GM06990 (cell line): ENCODE results near the gene ZBTB45.
A peak's percentile ranks its signal among the peaks of the same experiment; 100 is the strongest.
"Not testable (repeated sequence)": the region's sequence is repeated elsewhere in the genome, so short reads cannot be mapped to it uniquely, and the experiment has no call there.

Source experiments
- DNase-seq: peaks from one replicate; pipeline ENCODE4 v3.0.0-alpha.2; 2011; ENCODE audit not compliant: insufficient read length; ENCODE audit errors: extremely low read depth
- H3K27me3 ChIP-seq: replicated peaks from 2 replicates; pipeline ENCODE4 v1.6.0; 2011; ENCODE audit warnings: low read length; ENCODE audit not compliant: control insufficient read depth, insufficient read depth
- H3K36me3 ChIP-seq: 2 replicates; pipeline ENCODE4 v1.5.1; 2011; ENCODE audit warnings: low read length; ENCODE audit not compliant: control insufficient read depth, insufficient read depth
- H3K4me3 ChIP-seq: replicated peaks from 2 replicates; pipeline ENCODE4 v1.5.1; 2011; ENCODE audit warnings: low read depth, mild to moderate bottlenecking, control low read depth, low read length
- TF ChIP-seq, protein P1 (sequence below): IDR thresholded peaks from 2 replicates; pipeline ENCODE4 v1.5.1; 2011; ENCODE audit warnings: low read length, control low read depth, mild to moderate bottlenecking, inconsistent platforms; ENCODE audit not compliant: insufficient read depth, poor library complexity, severe bottlenecking

Gene ZBTB45

DNA sequence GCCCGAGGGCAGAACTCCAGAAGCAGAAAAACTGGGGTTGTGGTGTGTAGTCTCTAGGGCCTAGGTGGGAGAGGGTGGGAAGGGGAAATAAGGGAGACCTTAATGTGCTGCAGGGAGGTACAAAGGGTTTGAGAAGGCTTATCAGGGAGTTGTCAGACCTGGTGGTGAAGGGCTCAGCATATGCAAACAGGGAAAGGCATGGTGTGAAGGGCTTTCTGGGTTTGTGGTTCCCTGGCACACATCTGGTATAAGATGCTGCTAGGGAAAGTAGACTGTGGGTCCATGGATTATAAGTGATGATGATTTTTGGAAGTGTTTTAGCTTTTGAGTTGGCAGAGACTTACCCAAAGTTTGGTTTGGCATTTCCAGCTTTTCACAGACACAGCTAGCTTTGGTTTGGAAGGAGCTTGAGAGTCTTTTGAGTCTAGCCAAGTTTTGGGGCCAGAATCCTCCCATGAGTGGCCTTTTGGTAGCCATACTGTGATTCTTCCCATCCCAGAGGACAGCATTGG lies 26.5 kb upstream of the ZBTB45 start:
- TF ChIP-seq, protein P1, sequence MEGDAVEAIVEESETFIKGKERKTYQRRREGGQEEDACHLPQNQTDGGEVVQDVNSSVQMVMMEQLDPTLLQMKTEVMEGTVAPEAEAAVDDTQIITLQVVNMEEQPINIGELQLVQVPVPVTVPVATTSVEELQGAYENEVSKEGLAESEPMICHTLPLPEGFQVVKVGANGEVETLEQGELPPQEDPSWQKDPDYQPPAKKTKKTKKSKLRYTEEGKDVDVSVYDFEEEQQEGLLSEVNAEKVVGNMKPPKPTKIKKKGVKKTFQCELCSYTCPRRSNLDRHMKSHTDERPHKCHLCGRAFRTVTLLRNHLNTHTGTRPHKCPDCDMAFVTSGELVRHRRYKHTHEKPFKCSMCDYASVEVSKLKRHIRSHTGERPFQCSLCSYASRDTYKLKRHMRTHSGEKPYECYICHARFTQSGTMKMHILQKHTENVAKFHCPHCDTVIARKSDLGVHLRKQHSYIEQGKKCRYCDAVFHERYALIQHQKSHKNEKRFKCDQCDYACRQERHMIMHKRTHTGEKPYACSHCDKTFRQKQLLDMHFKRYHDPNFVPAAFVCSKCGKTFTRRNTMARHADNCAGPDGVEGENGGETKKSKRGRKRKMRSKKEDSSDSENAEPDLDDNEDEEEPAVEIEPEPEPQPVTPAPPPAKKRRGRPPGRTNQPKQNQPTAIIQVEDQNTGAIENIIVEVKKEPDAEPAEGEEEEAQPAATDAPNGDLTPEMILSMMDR = no peak
- Histone ChIP-seq H3K27me3 (no peaks in the 10 kb centered on the region), H3K36me3 (peaks cover 48% of the 10 kb centered on the region), H3K4me3 (peak overlapping the region; percentile 77)
- DNase-seq = no peak

DNA sequence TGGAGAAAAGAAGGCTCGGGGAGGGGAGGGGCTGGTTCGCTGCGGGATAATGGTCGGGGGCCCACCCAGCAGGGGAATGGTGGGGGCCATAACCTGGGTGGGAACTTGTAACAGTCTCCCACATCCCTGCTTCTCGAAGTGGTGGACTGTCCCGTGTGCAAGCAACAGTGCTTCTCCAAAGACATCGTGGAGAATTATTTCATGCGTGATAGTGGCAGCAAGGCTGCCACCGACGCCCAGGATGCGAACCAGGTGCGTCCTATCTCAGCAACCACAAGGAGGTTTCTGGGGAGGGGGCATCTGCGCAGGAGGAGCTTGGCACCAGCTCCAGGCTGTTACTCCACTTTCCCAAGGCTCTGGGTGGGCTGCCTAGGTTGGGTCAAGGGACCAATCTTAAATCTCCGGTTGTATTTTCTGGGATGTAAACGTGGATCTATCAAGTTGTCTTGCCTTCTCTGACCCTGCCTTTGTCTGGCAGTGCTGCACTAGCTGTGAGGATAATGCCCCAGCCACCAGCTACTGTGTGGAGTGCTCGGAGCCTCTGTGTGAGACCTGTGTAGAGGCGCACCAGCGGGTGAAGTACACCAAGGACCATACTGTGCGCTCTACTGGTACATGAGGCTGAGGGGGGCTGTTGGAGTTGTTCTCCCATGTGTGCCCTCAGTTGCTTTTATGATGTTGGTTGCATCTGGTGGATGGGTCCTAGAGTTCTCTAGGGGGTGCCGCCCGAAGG lies 25.8 kb upstream of the ZBTB45 start:
- TF ChIP-seq, protein P1 = no peak
- Histone ChIP-seq H3K36me3 (peaks cover 42% of the 10 kb centered on the region), H3K4me3 (peak overlapping the region; percentile 77), H3K27me3 (no peaks in the 10 kb centered on the region)
- DNase-seq = no peak

DNA sequence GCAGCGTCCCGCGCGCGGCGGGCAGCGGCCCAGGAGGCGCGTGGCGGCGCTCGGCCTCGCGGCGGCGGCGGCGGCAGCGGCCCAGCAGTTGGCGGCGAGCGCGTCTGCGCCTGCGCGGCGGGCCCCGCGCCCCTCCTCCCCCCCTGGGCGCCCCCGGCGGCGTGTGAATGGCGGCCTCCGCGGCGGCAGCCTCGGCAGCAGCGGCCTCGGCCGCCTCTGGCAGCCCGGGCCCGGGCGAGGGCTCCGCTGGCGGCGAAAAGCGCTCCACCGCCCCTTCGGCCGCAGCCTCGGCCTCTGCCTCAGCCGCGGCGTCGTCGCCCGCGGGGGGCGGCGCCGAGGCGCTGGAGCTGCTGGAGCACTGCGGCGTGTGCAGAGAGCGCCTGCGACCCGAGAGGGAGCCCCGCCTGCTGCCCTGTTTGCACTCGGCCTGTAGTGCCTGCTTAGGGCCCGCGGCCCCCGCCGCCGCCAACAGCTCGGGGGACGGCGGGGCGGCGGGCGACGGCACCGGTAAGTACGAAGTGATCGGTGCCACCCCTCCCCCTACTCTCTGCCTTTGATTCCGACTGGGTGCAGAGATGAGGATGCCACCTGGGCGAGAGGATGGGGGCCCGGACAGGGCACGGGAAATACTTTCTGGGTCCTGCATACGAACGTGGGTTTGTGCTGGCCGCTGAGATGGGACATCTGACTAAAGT lies 25.1 kb upstream of the ZBTB45 start:
- Histone ChIP-seq H3K4me3 (peak overlapping the region; percentile 77), H3K36me3 (peaks cover 37% of the 10 kb centered on the region), H3K27me3 (no peaks in the 10 kb centered on the region)
- DNase-seq = no peak
- TF ChIP-seq, protein P1 = no peak

- peak; percentile 97 for DNase-seq
- Histone ChIP-seq H3K4me3 (peak within 1 kb of the TSS; percentile 77), H3K27me3 (no peaks in the 10 kb centered on the region), H3K36me3 (peaks cover 29% of the 10 kb centered on the region)
- TF ChIP-seq, protein P1 = no peak
Observed at GRCh38 chr19:58543826-58544590, 24.4 kb upstream of the ZBTB45 start, which contains the start of gene TRIM28. Gene TRIM28 (plus strand): TSS chr19:58544064. CDS start chr19:58544758, 694 bp downstream.

GRCh38 chr19:58542641-58543372 lies 23.2 kb upstream of the ZBTB45 start:
- H3K27me3 ChIP-seq, H3K4me3 ChIP-seq, DNase-seq: not testable (repeated sequence)
- peaks cover 17% of the 10 kb centered on the region for H3K36me3 ChIP-seq

DNA sequence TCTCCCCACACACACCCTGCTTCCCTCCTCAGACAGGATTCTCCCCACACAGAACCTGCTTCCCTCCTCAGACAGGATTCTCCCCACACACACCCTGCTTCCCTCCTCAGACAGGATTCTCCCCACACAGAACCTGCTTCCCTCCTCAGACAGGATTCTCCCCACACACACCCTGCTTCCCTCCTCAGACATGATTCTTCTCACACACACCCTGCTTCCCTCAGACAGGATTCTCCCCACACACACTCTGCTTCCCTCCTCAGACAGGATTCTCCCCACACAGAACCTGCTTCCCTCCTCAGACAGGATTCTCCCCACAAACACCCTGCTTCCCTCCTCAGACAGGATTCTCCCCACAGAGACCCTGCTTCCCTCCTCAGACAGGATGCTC lies 19.6 kb upstream of the ZBTB45 start:
- not testable (repeated sequence) for H3K4me3 ChIP-seq, DNase-seq, H3K36me3 ChIP-seq, H3K27me3 ChIP-seq
